HG03571 (cell line): Measurements from ENCODE around the gene ADGRD1.
"Not testable (repeated sequence)": the region's sequence is repeated elsewhere in the genome, so short reads cannot be mapped to it uniquely, and the experiment has no call there.

Source experiments
- ATAC-seq: cut with Tn5 transposase; IDR thresholded peaks from one replicate; pipeline ENCODE4 v1.9.1; 2021; ENCODE audit not compliant: unreplicated experiment

The ADGRD1 gene

DNA sequence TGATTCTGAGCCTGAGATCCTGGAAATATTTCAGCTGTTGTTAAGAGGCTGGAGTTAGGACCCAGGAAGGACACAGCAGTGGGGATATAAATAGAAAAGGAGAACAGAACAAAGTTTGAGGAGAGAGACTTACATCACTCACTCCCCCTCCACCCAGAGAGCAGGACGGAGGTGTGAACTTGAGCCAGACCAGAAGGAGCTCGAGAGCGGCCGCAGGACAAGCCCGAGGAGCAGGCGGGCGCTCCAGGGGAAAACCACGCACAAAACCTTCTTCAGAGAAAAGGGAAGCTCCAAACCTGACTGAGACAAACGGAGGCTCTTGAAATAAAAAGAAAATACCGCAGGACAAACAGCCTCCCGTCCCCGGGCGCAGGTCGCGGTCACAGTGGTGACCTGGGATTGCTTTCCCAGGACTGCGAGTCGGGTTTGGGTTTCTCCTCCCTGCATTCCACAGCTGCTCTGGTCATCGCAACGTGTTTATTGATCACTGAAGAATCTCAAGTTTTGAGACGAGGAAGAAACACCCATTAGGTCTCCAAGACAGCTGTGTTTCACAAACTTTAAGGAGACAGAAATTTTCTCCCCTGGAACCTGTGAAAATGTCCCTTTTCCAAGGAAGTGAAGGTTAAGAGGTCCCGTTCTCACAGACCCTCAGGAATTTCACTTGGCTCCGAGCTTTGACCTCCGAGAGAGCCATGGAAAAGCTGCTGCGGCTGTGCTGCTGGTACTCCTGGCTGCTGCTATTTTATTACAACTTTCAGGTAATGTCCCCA, at the start of gene ADGRD1:
ADGRD1 (plus strand) TSS at position 137 of the 773 bp plus-strand sequence; CDS start at position 696, 559 bp downstream.
- ATAC-seq = no peak

DNA sequence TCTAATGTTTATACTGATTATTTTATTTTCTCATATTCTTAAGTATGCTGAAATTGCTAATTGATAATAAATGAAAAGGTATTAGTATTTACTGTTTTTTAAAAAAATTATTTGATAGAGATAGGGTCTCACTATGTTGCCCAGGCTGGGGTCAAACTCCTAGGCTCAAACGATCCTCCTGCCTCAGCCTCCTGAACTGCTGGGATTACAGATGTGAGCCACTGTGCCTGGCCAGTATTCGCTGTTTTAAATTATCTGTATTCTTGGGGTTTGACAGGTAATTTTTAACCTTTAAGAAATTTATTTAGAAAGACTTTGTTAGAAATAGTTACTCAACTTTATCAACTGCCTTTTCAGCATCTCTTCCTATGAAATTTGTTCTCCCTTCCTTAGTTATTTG, 49.6 kb upstream of the ADGRD1 start:
- no peak for ATAC-seq

DNA sequence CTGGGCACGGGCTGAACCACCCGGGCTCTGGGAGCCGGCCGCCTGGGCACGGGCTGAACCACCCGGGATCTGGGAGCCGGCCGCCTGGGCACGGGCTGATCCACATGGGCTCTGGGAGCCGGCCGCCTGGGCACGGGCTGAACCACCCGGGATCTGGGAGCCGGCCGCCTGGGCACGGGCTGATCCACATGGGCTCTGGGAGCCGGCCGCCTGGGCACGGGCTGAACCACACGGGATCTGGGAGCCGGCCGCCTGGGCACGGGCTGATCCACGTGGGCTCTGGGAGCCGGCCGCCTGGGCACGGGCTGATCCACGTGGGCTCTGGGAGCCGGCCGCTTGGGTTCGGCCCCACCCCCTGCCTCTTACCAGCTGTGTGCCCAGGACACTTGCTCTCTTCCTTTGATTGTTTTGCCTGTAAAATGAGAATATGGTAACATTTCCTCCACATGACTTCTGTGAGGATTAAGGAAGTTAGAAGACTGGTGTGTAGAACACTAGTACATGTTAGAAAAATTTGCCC, 48.7 kb upstream of the ADGRD1 start:
- ATAC-seq = not testable (repeated sequence)

DNA sequence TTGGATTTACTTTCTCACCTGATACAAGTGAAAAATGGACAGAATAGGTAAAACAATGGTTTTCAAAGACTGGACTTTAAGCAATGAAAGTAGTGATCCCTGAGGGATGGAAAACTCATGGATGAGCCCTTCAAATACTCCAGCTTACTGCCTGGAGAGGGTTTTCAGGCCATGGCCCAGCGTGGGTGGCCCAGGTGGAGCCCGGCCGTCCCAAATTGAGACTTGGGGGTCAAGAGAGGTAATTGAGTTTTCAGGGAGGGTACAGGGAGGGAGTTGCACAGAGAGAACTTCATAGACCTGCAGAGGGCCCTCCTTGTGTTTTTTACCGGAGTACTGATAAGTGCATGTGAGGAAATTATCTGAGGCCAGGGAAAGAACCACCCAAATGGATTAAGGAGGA, 44.6 kb upstream of the ADGRD1 start:
- ATAC-seq = no peak

DNA sequence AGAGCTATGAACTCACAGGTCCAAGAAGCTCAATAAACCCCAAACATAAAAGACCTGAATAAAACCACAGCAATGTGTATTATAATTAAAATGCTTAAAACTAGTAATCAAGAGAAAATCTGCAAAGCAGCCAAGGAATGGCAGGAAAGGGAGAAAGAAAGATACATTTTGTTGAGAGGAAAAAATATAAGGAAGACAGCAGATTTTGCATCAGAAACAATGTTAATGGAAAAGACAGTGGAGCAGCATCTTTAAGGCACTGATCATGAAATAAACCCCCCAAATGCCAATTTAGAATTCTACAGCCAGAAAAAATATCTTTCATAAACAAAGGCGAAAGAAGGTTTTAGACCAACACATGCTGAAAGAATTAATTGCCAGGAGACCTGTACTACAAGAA, 42.5 kb upstream of the ADGRD1 start:
- ATAC-seq = no peak

DNA sequence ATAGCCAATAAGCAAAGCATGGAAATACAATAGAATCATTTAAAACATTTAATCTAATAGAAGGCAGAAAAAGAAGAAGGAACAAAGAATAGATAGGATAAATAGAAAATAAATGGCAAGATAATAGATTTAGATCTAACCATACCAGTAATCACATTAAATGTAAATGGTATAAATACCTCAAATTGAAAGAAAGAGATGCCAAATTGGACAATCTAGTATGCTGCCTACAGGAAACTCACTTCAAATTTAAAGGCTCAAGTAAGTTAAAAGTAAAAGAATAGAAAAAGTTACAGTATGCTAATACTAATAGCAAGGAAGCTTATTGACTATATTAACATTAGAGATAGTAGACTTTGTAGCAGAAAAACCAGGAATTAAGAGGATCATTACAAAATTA, 41.8 kb upstream of the ADGRD1 start:
- ATAC-seq = no peak

DNA sequence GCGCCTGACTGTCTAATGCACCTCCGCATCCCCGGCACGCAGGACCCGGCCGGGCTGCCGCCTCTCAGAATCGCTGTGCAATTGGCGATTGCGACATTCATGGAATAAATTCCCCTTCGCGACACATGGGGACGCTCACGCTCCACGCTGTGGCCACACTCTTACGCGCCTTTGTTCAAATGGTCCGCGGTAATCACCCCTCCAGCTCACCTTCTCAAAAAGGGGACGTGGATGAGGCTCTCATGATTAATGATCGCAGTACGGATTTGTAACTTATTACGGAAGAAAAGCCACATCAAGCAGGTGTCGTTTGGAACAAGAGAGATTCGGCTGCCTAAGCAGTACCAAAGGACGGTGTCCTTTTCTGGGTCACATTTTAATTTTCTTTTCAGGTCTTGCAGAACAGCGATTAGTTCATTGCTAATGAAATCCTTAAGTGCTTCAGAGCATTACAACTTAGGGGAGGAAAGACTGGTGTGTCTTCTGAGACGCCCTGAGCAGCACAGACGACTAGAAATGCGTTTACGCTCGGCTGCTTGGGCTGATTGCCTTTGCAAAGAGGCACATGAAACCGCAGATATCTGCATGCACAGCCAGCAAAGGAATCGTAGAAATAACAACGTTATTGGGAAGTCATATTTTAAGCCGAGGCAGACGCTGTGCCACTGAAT, 37.3 kb upstream of the ADGRD1 start:
- ATAC-seq = no peak

DNA sequence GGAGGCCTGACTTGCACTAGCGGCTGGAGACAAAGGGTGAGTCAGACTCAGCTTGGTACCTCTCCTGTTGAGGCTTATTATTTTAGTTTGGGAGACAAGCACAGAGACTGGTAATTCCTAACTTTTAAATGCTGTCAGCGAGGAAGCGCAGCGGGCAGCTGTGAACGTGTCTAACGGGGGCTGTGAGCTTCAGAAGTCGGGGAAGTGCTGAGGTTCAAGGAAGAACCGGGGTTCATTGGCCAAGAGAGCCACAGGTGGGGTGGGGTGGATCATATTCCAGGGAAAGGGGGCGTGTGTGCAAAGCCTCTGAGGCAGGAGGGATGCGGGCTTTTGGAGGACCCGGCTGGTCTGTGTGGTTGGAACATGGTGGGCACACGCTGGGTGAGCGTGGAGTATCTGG, 36.1 kb upstream of the ADGRD1 start:
- ATAC-seq = no peak

DNA sequence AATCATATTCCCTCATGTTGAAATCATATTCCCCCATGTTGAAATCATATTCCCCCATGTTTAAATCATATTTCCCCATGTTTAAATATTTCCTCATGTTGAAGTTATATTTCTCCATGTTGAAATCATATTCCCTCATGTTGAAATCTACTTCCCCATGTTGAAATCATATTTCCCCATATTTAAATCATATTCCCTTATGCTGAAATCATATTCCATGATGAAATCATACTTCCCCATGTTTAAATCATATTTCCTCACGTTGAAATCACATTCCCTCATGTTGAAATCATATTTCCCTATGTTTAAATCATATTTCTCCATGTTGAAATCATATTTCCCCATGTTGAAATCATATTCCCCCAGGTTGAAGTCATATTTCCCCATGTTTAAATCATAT, 34.6 kb upstream of the ADGRD1 start:
- no peak for ATAC-seq

DNA sequence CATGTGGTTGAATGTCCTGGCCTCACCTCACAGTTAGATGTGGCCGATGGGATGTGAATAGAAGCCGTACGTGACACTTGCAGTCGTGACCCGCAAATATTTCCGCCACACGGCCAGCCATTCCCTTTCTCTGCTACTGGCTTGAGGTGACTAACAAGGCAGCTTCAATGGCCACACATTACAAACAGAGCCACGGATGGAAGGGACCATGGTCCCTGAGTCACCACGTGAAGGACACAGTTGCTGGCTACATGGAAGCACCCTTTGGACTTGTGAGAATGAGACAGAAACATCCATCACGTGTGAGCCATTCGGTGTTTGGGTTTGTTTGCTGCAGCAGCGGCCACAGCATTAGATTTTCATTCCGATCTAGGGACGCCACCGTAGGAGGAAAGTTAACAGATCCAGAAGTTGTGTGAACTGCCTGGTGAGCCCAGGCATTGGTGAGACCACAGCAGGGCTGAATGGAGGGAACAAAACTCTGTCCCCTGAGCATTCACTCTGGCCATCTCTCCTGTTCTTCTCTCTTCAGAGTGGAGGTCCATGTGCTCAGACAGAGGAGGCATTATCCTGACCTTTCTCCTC, 33.5 kb upstream of the ADGRD1 start:
- no peak for ATAC-seq

DNA sequence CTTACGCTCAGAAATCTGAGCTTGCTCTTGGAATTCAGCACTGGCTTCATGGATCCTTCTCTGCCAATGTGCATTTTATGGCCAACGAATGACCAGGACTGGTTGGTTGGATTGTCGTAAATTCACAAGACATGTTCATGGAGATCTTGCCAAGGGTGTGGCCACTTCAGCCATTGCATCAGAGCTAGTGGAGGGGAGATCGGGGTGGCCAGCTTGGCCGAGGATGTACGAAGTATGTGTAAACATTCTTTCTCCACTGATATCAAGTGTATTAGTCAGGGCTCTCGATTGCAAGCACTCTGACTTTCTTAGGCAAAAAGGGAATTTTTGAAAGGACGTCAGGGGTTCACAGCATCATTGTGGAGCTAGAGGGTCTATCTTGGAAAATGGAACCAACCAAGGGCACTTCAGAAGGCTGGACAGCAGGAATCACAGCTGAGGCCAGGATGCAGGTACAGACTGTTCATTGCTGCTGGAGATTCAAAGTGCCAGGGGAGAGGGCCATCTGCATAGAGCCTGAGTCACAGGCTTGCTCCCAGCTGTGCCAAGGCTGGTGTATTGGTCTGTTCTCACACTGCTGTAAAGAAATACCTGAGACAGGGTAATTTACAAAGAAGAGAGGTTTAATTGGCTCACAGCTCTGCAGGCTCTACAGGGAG, 32.9 kb upstream of the ADGRD1 start:
- ATAC-seq = no peak

DNA sequence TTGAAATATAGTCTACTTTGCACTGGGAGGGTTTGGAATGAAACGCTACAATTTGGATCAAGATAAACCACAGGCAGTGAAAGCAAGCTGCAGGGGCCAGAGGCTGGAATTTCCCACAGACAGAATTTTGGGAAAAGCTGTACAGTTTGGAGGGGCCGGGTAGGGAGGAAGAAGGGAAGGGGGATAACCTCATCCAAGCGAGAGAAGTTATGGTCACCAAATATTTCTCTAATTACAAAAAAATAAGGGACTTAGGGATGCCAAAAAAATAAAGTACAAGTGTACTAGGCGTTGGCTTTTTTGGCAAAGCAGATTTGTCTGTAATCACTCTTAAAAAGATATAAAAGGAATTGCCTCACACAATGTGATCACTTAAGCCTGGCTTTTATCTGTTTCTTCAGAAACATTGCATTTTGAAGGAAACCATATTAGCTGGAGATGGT, 31.2 kb upstream of the ADGRD1 start:
- no peak for ATAC-seq

DNA sequence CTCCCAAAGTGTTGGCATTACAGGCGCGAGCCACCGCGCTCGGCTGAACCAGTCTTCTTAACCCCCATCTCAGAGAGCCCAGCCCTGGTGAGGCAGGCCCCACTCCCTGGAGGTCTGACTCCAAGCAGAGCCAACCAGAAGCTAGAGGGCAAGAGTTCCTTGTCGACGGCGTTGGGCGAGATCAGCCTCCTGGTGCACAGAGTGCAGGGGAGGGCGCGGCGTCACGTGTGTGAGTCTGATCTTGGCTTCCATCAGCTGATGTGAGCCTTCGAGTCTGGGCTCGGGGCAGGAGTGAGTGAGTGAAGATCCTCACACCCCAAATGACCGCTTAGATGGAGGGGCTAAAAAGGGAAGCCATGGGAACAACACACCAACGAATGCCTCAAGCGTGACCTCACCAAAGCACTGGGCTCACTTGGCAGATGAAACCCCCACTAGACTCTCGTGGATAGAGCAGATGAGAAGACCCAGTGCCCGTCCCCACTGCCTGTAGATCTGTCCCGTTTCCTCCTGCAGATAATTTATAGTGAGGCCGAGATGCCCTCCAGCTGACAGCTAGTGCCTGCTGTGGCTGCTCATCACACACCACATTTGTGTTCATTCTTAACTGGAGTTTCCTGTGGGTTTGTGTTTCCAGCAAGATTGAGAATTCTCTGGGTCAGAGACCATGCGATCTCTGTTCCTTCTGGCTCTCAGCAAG, 28.6 kb upstream of the ADGRD1 start:
- ATAC-seq = no peak

DNA sequence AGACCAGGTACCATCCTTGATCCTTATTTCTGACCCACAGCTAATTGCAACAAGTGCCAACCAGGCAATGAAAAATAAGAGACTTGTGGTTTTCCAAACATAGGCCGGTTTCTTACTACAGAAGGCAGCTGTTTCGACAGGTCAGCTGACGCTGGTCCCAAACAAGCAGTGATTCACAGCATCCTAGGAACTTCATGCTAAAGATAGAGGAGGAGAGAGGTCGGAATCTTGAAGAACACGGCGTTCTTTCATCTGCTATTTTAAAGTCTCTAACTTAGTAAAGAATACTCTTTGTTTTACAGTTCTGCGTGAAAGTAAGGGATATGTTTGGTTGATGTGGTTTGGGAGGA, 28.1 kb upstream of the ADGRD1 start:
- no peak for ATAC-seq

DNA sequence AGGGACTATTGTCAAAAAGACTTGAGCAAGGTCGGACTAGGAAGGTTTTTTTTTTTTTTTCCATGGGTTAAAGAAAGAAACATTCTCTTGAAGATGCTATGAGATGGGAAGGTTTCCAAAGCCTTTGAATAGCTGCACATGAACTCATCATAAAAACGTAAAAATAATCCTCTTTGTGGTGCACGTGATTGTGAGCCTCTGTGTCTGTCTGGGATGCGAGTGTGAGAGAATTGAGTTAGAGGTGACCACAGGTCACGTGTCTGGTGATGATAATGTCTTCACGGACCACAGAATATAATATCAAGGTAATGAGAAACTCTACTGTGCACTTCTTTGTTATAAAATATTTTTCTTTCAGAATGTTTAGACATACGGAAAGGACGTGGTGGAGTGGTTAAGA, 24.3 kb upstream of the ADGRD1 start:
- ATAC-seq = no peak

DNA sequence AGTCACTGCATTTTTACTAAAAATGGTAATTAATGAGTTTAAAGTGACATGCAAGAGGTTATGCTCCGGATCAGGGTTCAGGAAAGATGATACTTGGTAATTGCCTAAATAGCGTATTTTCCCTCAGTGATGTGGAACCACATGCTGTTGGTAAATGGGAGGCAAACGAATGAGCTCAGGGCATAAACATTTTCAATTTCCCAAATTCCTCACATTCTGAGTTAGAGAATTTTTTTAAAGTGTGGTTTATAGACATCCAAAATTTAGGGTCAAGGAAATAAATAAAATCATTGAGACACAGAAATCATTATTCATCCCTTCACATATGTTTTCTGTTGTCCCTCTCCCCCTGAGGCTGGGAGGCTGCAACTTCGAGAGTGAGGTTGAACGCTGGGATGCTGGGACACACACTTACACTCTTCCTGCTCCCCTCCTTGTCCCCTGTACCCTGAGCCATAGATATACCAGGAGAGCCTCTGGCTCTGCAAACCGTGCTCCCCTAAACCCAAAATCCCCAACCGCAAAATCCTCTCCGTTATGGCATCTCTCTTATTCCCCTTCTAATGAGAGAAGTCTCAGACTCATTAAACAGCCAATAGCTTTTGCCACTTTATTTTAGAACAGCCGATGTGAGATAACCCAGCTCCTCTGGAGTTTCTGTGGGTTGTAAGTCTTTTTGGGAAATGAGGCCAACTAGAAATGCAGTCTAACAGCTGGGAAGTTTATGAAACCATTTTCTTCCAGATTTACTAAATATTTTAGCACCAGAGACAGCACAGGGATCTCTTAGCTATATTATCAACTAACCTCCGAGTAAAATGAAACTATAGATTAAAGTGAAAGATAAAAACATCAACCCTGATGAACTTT, 21.4 kb upstream of the ADGRD1 start:
- no peak for ATAC-seq

DNA sequence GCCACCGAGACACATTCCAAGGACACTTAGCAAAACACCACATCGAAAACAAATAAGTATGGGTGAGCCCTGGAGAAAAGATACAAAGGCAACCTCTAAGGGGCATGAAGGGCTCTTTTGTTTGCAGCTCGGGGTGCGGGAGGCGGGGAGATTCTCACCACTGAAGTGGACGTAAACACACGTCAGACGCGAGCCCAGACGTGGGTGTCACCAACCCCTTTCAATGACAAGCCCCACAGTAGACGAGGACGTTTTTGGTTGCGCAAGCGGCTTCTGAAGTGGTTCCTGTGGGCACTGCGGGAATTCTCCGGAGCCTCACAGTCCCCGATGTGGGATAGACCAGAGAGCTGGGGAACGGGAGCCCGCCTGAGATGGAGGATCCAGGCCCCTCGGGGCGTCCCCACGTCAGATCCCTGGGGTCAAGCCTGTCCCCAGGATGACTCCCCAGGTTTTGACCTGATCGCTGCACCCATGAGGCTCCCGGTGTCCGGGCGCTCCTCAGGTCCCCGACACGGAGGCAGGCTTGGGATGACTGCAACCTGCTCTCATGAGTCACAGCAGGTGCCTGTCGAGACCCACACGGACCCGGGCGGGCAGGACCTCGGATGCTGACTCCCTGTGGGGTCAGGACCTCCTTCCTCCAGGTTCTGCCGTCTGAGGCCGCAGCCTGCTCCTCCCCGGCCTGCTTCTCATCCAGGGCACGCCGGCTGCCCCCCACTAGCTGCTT, 20.3 kb upstream of the ADGRD1 start:
- no peak for ATAC-seq

DNA sequence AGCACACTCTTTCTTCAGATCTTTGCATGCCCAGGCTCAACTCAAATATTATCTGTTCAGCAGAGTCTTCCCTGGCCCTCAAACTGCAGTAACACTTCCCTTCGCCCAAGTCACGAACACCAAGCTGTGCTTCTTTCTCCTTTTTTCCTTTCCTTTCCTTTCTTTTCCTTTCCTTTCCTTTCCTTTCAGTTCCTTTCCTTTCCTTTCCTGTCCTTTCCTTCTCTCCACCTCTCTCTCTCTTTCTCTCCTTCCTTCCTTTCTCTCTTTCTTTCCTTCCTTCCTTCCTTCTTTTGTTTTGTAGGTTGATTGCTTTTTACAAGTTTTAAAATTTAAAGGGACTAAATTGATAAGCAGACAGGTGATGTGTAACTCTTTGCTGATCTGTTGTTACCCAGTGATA, 19.0 kb upstream of the ADGRD1 start:
- ATAC-seq = no peak

DNA sequence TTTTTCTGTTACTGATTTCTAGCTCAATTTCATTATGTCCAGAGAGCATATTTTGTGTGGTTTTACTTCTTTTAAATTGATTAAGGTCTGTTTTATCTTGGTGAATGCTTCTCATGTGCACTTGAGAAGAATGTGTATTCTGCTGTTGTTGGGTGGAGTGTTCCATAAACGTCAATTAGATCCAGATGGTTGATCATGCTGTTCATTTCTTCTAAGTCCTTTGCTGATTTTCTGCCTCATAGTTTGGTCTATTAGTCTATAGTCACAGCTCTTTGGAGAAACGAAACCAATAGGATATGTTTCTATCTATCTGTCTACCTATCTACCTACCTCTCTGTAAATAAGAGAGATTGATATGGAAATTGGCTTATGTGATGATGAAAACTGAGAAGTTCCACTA, 17.1 kb upstream of the ADGRD1 start:
- no peak for ATAC-seq
